ENCODE data around the gene TMEM272. TPM values are rescaled to one million over a fixed set of nuclear protein-coding genes. Genes with fewer than 3 reads are reported as not detected.

The TMEM272 gene
- total RNA-seq, 1 experiment from 2014 or later = not detected

DNA sequence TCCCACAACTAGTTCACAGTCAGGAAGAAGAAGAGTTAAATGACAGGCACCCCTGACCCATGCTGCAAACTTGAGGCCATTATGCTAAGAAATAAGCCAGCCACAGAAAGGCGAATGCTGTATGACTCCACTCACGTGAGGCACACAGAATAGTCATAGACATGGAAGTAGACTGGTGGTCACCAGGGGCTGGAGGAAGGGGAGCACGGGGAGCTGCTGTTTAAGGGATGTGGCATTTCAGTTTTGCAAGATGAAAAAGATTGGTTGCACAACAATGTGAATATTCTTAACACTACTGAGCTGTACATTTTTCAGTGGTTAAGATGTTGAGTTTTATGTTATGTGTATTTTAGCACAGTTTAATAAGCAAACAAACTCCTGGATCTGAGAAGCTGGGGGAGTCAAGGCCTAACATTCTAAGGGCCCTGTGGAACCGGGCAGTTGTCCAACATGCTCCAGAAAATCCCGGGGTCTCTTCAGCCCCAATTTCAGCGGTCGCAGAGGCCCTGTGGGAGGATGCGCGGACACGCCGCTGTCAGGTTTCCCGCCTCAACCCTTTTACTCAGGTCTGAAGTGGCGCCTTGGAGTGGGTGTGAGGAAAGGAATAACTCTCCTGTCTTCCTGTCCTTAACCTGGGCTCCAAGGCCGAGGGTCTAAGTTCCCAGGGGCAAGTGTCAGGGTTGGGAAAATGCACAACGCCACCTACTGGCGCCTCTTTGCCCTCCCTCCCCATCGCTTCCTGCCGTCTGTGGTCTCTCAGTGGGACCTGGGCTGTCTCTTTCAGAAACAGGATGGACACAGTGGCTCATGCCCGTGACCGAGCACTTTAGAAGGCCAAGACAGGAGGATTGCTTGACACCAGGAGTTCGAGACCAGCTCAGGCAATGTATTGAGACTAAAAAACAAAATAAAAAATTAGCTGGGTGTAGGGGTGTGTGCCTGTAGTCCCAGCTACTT, 4.4 kb upstream of the TMEM272 start:
- Mint-ChIP-seq H3K9me3 (ENCODE audit: low read depth, unreplicated experiment) (no peaks in the 10 kb centered on the region), H3K4me1 (ENCODE audit: low read depth, unreplicated experiment) (peaks cover 10% of the 10 kb centered on the region), H3K4me3 (ENCODE audit: low read depth, unreplicated experiment) (no peak overlapping the region), H3K36me3 (ENCODE audit: insufficient read depth, unreplicated experiment) (no peaks in the 10 kb centered on the region), H3K27me3 (ENCODE audit: unreplicated experiment) (peaks cover 7% of the 10 kb centered on the region), H3K27ac (ENCODE audit: unreplicated experiment) (no peak overlapping the region)
- intact Hi-C loops (cut with micrococcal nuclease; ENCODE audit: unreplicated experiment) = no loop called here
- DNase-seq = no peak
- peak; percentile 16 for TF ChIP-seq CTCF (IDR thresholded peaks at IDR 0.05; ENCODE audit: unreplicated experiment)
- CTCF ChIA-PET = interaction anchor here (0.6 kb wide), 1 partner anchor 291 kb away, joined by 4 read pairs; no protein-coding TSS in a partner anchor
- BruUV-seq (replicated peaks) = no TSS peak

DNA sequence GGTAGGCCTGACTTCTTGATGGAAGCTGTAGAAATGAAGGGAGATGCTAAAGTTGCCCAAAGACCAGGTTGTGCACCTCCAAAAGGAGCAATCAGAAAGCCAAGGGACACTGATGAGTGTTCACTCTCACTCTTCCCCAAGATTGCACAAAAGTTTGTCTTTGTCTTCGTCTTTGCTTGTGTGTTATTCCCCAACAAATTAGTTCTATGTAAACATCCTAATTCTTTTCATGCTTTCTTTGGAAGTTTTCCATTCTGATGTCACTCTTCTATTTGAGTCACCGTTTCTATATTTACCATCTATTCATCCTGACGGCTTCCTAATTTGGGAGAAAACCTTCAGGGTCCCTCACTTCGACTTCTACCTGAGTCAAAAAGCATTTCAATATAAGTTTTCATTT, 3.7 kb upstream of the TMEM272 start:
- no peaks in the 10 kb centered on the region for H3K36me3 Mint-ChIP-seq (ENCODE audit: insufficient read depth, unreplicated experiment)
- DNase-seq = no peak

GRCh38 chr13:51846756-51847155, 1.8 kb upstream of the TMEM272 start:
- no TSS peak for BruUV-seq (replicated peaks)
- Mint-ChIP-seq H3K27ac (ENCODE audit: unreplicated experiment) (no peak overlapping the region), H3K4me3 (ENCODE audit: low read depth, unreplicated experiment) (no peak overlapping the region), H3K4me1 (ENCODE audit: low read depth, unreplicated experiment) (peaks cover 11% of the 10 kb centered on the region), H3K36me3 (ENCODE audit: insufficient read depth, unreplicated experiment) (no peaks in the 10 kb centered on the region), H3K9me3 (ENCODE audit: low read depth, unreplicated experiment) (no peaks in the 10 kb centered on the region), H3K27me3 (ENCODE audit: unreplicated experiment) (peaks cover 25% of the 10 kb centered on the region)
- CTCF ChIA-PET = no interaction called here
- intact Hi-C loops (cut with micrococcal nuclease; ENCODE audit: unreplicated experiment) = no loop called here
- no peak for DNase-seq
- no peak for TF ChIP-seq CTCF (IDR thresholded peaks at IDR 0.05; ENCODE audit: unreplicated experiment)

More for the DNA sequence above, 3.7 kb upstream of the TMEM272 start:
- peaks cover 11% of the 10 kb centered on the region for H3K4me1 Mint-ChIP-seq (ENCODE audit: low read depth, unreplicated experiment)
- intact Hi-C loops (cut with micrococcal nuclease; ENCODE audit: unreplicated experiment) = no loop called here
- no peak for TF ChIP-seq CTCF (IDR thresholded peaks at IDR 0.05; ENCODE audit: unreplicated experiment)
- H3K27me3 Mint-ChIP-seq (ENCODE audit: unreplicated experiment) = peaks cover 14% of the 10 kb centered on the region
- no peaks in the 10 kb centered on the region for H3K9me3 Mint-ChIP-seq (ENCODE audit: low read depth, unreplicated experiment)
- no peak overlapping the region for H3K27ac Mint-ChIP-seq (ENCODE audit: unreplicated experiment)
- no TSS peak for BruUV-seq (replicated peaks)
- CTCF ChIA-PET = no interaction called here
- no peak overlapping the region for H3K4me3 Mint-ChIP-seq (ENCODE audit: low read depth, unreplicated experiment)

DNA sequence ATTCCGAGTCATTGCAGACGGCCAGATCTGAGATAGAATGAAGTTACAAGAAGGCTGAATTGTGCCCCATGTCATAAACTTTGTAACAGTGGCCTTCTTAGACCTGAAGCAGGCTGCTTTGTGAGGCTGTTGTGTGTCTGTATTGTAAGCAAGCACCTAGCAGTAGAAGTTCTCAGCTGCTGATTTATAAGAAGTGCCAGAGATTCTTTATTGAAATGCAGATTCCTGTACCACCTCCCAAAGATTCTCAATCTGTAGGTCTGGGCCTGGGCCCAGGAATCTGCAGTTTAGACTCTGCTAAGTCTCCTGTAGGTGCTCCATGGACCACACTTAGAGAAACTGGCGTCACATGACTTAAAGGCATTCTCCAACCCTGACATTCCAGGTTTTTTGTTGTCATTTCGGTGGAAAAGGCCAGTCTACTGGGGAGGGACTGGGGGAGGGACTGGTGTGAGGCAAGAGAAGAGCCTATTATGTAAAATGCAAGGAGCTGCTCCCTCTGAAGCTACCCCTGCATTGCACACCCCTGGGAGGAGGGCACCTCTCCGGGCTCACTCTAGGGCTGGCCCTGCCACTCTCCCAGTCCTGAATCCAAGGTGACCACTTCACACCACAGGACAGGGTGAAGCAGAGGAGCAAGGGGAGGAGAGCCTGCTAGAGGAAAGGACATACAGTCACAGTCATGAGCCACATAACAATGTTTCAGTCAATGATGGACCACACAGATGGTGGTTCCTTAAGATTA, 769 bp upstream of the TMEM272 start:
- DNase-seq = no peak
- Mint-ChIP-seq H3K36me3 (ENCODE audit: insufficient read depth, unreplicated experiment) (no peaks in the 10 kb centered on the region), H3K27me3 (ENCODE audit: unreplicated experiment) (peaks cover 30% of the 10 kb centered on the region), H3K4me3 (ENCODE audit: low read depth, unreplicated experiment) (peak overlapping the region; percentile 56), H3K9me3 (ENCODE audit: low read depth, unreplicated experiment) (no peaks in the 10 kb centered on the region), H3K27ac (ENCODE audit: unreplicated experiment) (no peak overlapping the region), H3K4me1 (ENCODE audit: low read depth, unreplicated experiment) (peaks cover 11% of the 10 kb centered on the region)
- intact Hi-C loops (cut with micrococcal nuclease; ENCODE audit: unreplicated experiment) = no loop called here
- TF ChIP-seq CTCF (IDR thresholded peaks at IDR 0.05; ENCODE audit: unreplicated experiment) = no peak
- CTCF ChIA-PET = no interaction called here
- BruUV-seq (replicated peaks) = no TSS peak
